Mesenchymal stem cell (in vitro differentiated cells and primary cell): ENCODE data around the gene RBFA.

ENCODE experiments used
- DNase-seq: peaks from one replicate; pipeline ENCODE4 v3.0.0-alpha.2; 2013
- H2AFZ ChIP-seq: one replicate; pipeline ENCODE4 v1.6.1; 2013; ENCODE audit warnings: low read depth, mild to moderate bottlenecking, control low read depth, inconsistent platforms, low read length, moderate library complexity
- H2AK5ac ChIP-seq: 2 replicates; pipeline ENCODE4 v1.6.1; 2013; ENCODE audit warnings: low read length, moderate library complexity, mild to moderate bottlenecking, inconsistent platforms; ENCODE audit not compliant: severe bottlenecking
- H2BK120ac ChIP-seq: one replicate; pipeline ENCODE4 v1.6.1; 2013; ENCODE audit warnings: low read depth, mild to moderate bottlenecking, inconsistent platforms, low read length, moderate library complexity
- H2BK12ac ChIP-seq, 2 experiments: one replicate each; pipeline ENCODE4 v1.6.1; 2013; ENCODE audit warnings: inconsistent platforms in 2 of 2, low read length in 2 of 2, mild to moderate bottlenecking in 2 of 2, moderate library complexity in 2 of 2, control low read depth in 1 of 2
- H2BK15ac ChIP-seq: one replicate; pipeline ENCODE4 v1.6.1; 2013; ENCODE audit warnings: mild to moderate bottlenecking, low read depth, inconsistent platforms; ENCODE audit not compliant: poor library complexity, severe bottlenecking
- H2BK5ac ChIP-seq: 2 replicates; pipeline ENCODE4 v1.6.1; 2013; ENCODE audit warnings: low read depth, mild to moderate bottlenecking, low read length, control low read depth, inconsistent platforms; ENCODE audit not compliant: poor library complexity, severe bottlenecking
- H3K14ac ChIP-seq, 2 experiments: one replicate each; pipeline ENCODE4 v1.6.1; 2013; ENCODE audit warnings: inconsistent platforms in 2 of 2, low read length in 2 of 2, control low read depth in 1 of 2, mild to moderate bottlenecking in 1 of 2, moderate library complexity in 1 of 2
- H3K18ac ChIP-seq, 2 experiments: one replicate each; pipeline ENCODE4 v1.6.1; 2013; ENCODE audit warnings: inconsistent platforms in 2 of 2, low read length in 2 of 2, control low read depth in 1 of 2, low read depth in 1 of 2, mild to moderate bottlenecking in 1 of 2
- H3K23ac ChIP-seq, 2 experiments: one replicate each; pipeline ENCODE4 v1.6.1; 2013; ENCODE audit warnings: inconsistent platforms in 2 of 2, low read length in 2 of 2, mild to moderate bottlenecking in 2 of 2, moderate library complexity in 2 of 2, control low read depth in 1 of 2
- H3K27ac ChIP-seq: 2 replicates; pipeline ENCODE4 v1.5.1; 2013; ENCODE audit warnings: mild to moderate bottlenecking, moderate library complexity, low read length, control low read depth, inconsistent platforms; ENCODE audit not compliant: poor library complexity, severe bottlenecking
- H3K27me3 ChIP-seq, 2 experiments: 2 replicates each; pipeline versions ENCODE4 v1.6.1 to v1.7.0; 2013; ENCODE audit warnings: low read length in 2 of 2, mild to moderate bottlenecking in 2 of 2, moderate library complexity in 2 of 2, control low read depth in 1 of 2, inconsistent platforms in 1 of 2; ENCODE audit not compliant: control insufficient read depth in 1 of 2, insufficient read depth in 1 of 2
- H3K36me3 ChIP-seq, 2 experiments: 2 replicates each; pipeline versions ENCODE4 v1.6.1 to v1.7.0; 2013; ENCODE audit warnings: low read length in 2 of 2, control low read depth in 1 of 2, inconsistent platforms in 1 of 2, low read depth in 1 of 2, mild to moderate bottlenecking in 1 of 2; ENCODE audit not compliant: insufficient read depth in 2 of 2, control insufficient read depth in 1 of 2
- H3K4ac ChIP-seq, 2 experiments: one replicate each; pipeline ENCODE4 v1.6.1; 2013; ENCODE audit warnings: inconsistent platforms in 2 of 2, low read length in 2 of 2, mild to moderate bottlenecking in 2 of 2, moderate library complexity in 2 of 2, control low read depth in 1 of 2, low read depth in 1 of 2
- H3K4me1 ChIP-seq: 2 replicates; pipeline ENCODE4 v1.6.1; 2013; ENCODE audit warnings: low read depth, low read length, control low read depth; ENCODE audit not compliant: control insufficient read depth, insufficient read depth
- H3K4me2 ChIP-seq: 2 replicates; pipeline ENCODE4 v1.6.1; 2013; ENCODE audit warnings: low read length, mild to moderate bottlenecking, inconsistent platforms; ENCODE audit not compliant: poor library complexity, severe bottlenecking
- H3K4me3 ChIP-seq, 2 experiments: 2 replicates each; pipeline versions ENCODE4 v1.5.1 to v1.7.0; 2013; ENCODE audit warnings: low read length in 2 of 2, mild to moderate bottlenecking in 2 of 2, control low read depth in 1 of 2, low read depth in 1 of 2; ENCODE audit not compliant: insufficient read depth in 1 of 2
- H3K79me1 ChIP-seq: replicated peaks from 2 replicates; pipeline ENCODE4 v1.6.1; 2013; ENCODE audit warnings: mild to moderate bottlenecking, control low read depth, low read length, inconsistent platforms; ENCODE audit not compliant: poor library complexity, severe bottlenecking
- H3K9ac ChIP-seq: 2 replicates; pipeline ENCODE4 v1.7.0; 2013; ENCODE audit warnings: mild to moderate bottlenecking, low read length, moderate library complexity
- H3K9me3 ChIP-seq: 2 replicates; pipeline ENCODE4 v1.7.0; 2013; ENCODE audit warnings: mild to moderate bottlenecking, low read length; ENCODE audit not compliant: control insufficient read depth
- H4K8ac ChIP-seq: one replicate; pipeline ENCODE4 v1.6.1; 2013; ENCODE audit warnings: inconsistent platforms, mild to moderate bottlenecking, low read length, moderate library complexity
- H4K91ac ChIP-seq: one replicate; pipeline ENCODE4 v1.6.1; 2013; ENCODE audit warnings: mild to moderate bottlenecking, low read length, inconsistent platforms
- WGBS: methylation state at CpG from one replicate; pipeline ENCODE4 v1.1.7; 2013; ENCODE audit warnings: mixed read lengths; 5-methylcytosine and 5-hydroxymethylcytosine counted together

Gene RBFA

GRCh38 chr18:80012714-80013113 is 21.5 kb upstream of the RBFA start:
- H3K23ac ChIP-seq, result no peak overlapping the region
- no peaks in the 10 kb centered on the region for H3K79me1 ChIP-seq
- no peak overlapping the region for H2BK15ac ChIP-seq
- no peak for DNase-seq
- no peaks in the 10 kb centered on the region for H3K36me3 ChIP-seq
- no peaks in the 10 kb centered on the region for H3K27me3 ChIP-seq
- no peak overlapping the region for H2BK12ac ChIP-seq
- no peak overlapping the region for H3K27ac ChIP-seq
- H2BK5ac ChIP-seq, result no peak overlapping the region
- H3K4me1 ChIP-seq, result no peaks in the 10 kb centered on the region
- no peak overlapping the region for H3K9ac ChIP-seq
- no peak overlapping the region for H3K4me3 ChIP-seq
- no peak overlapping the region for H4K8ac ChIP-seq
- H3K9me3 ChIP-seq, result no peaks in the 10 kb centered on the region
- WGBS, result 97% methylated on average over 20 of the region's 20 CpGs
- no peak overlapping the region for H3K4me2 ChIP-seq
- no peak overlapping the region for H3K4ac ChIP-seq
- no peak overlapping the region for H2BK120ac ChIP-seq
- H2AK5ac ChIP-seq, result no peak overlapping the region
- H2AFZ ChIP-seq, result no peak overlapping the region
- H4K91ac ChIP-seq, result no peak overlapping the region
- H3K18ac ChIP-seq, result no peak overlapping the region
- H3K14ac ChIP-seq, result no peak overlapping the region

DNA sequence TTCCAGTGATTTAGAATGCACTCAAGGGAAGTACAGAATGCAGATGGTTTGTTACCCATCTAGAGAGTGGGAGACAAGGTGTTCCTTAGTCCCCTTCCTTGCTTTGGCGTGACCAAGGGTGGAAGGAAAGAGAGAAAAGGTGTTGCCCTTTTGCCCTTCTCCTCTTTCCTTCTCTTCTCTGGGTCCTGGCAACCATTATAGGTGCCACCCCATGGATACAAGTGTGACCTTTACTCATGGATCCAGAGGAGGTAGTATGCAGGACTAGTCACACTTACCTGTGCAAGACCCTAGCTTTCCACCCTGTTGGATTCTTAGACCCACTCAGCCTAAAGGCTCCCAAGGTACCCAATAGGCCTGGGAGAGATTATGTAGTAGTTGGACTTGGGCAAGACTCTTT is 11.6 kb upstream of the RBFA start:
- H3K4me3 ChIP-seq, result no peak overlapping the region
- H3K79me1 ChIP-seq, result no peaks in the 10 kb centered on the region
- no peak overlapping the region for H3K9ac ChIP-seq
- no peak overlapping the region for H3K18ac ChIP-seq
- peaks cover 51% of the 10 kb centered on the region for H3K9me3 ChIP-seq
- H2BK15ac ChIP-seq, result no peak overlapping the region
- H4K91ac ChIP-seq, result no peak overlapping the region
- no peak overlapping the region for H3K4ac ChIP-seq
- no peak overlapping the region for H3K14ac ChIP-seq
- no peaks in the 10 kb centered on the region for H3K36me3 ChIP-seq
- H2BK120ac ChIP-seq, result no peak overlapping the region
- H3K4me1 ChIP-seq, result no peaks in the 10 kb centered on the region
- H3K23ac ChIP-seq, result no peak overlapping the region
- no peak overlapping the region for H3K4me2 ChIP-seq
- H2BK12ac ChIP-seq, result no peak overlapping the region
- H3K27ac ChIP-seq, result no peak overlapping the region
- no CpG with 5 or more reads among the region's 1 CpG for WGBS
- no peak overlapping the region for H4K8ac ChIP-seq
- H3K27me3 ChIP-seq, result no peaks in the 10 kb centered on the region
- H2AK5ac ChIP-seq, result no peak overlapping the region
- peak; percentile 40 for DNase-seq
- no peak overlapping the region for H2AFZ ChIP-seq
- H2BK5ac ChIP-seq, result no peak overlapping the region

DNA sequence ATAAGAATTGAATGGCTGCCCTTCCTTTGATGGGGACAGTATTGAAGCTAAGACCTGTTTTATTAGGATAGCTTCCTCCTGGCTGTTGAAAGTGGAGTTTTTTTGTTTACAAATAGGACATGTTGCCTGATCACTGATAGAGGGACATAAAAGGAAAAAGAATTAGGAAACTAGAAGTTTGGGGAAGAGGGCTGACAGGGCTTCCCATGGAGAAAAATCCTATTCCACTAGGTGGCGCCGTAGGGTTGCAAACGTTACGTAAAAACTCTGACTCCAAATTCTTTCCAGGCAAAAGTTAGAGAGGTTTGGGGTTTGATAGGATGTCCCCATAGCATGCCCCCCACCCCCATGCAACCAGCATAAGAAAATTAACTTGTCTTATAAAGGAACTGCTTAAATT is 11.1 kb upstream of the RBFA start:
- H3K36me3 ChIP-seq, result no peaks in the 10 kb centered on the region
- no peak overlapping the region for H3K4me2 ChIP-seq
- H3K9ac ChIP-seq, result no peak overlapping the region
- no peaks in the 10 kb centered on the region for H3K27me3 ChIP-seq
- no peak overlapping the region for H4K91ac ChIP-seq
- H3K14ac ChIP-seq, result no peak overlapping the region
- WGBS, result no CpG with 5 or more reads among the region's 4 CpGs
- H3K9me3 ChIP-seq, result peaks cover 51% of the 10 kb centered on the region
- no peak overlapping the region for H3K18ac ChIP-seq
- H4K8ac ChIP-seq, result no peak overlapping the region
- no peak overlapping the region for H3K27ac ChIP-seq
- H3K23ac ChIP-seq, result no peak overlapping the region
- H3K79me1 ChIP-seq, result no peaks in the 10 kb centered on the region
- H2AK5ac ChIP-seq, result no peak overlapping the region
- no peaks in the 10 kb centered on the region for H3K4me1 ChIP-seq
- DNase-seq, result no peak
- H2BK15ac ChIP-seq, result no peak overlapping the region
- H3K4ac ChIP-seq, result no peak overlapping the region
- no peak overlapping the region for H2BK5ac ChIP-seq
- no peak overlapping the region for H2BK120ac ChIP-seq
- H3K4me3 ChIP-seq, result no peak overlapping the region
- H2BK12ac ChIP-seq, result no peak overlapping the region
- no peak overlapping the region for H2AFZ ChIP-seq

- no peaks in the 10 kb centered on the region for H3K4me1 ChIP-seq
- H4K8ac ChIP-seq, result no peak overlapping the region
- H3K18ac ChIP-seq, result no peak overlapping the region
- H2AFZ ChIP-seq, result no peak overlapping the region
- no peak for DNase-seq
- H3K4me3 ChIP-seq, result no peak overlapping the region
- H3K36me3 ChIP-seq, result no peaks in the 10 kb centered on the region
- no peak overlapping the region for H2BK5ac ChIP-seq
- H3K9me3 ChIP-seq, result peaks cover 35% of the 10 kb centered on the region
- no peak overlapping the region for H3K14ac ChIP-seq
- no peak overlapping the region for H2AK5ac ChIP-seq
- no peak overlapping the region for H4K91ac ChIP-seq
- no peak overlapping the region for H3K4ac ChIP-seq
- H3K79me1 ChIP-seq, result no peaks in the 10 kb centered on the region
- H3K9ac ChIP-seq, result no peak overlapping the region
- no peak overlapping the region for H3K27ac ChIP-seq
- H2BK120ac ChIP-seq, result no peak overlapping the region
- no peaks in the 10 kb centered on the region for H3K27me3 ChIP-seq
- no peak overlapping the region for H2BK15ac ChIP-seq
- H2BK12ac ChIP-seq, result no peak overlapping the region
- no peak overlapping the region for H3K23ac ChIP-seq
- H3K4me2 ChIP-seq, result no peak overlapping the region
- 97% methylated on average over 5 of the region's 7 CpGs for WGBS
Measured at GRCh38 chr18:80026363-80026762, 7.9 kb upstream of the RBFA start.
